Measurements from ENCODE around the gene UBE2D2.
"Not testable (repeated sequence)": the region's sequence is repeated elsewhere in the genome, so short reads cannot be mapped to it uniquely, and the experiment has no call there.

Gene UBE2D2

GRCh38 chr5:139546593-139546992 is 14.5 kb upstream of the UBE2D2 start:
- in situ Hi-C loops (cut with HindIII; ENCODE audit: low sequenced_read_pairs), result not testable (repeated sequence)

- in situ Hi-C loops (cut with HindIII; ENCODE audit: low sequenced_read_pairs), result no loop called here
Observed at GRCh38 chr5:139549162-139549894, 11.8 kb upstream of the UBE2D2 start.

GRCh38 chr5:139550051-139550872 is 10.9 kb upstream of the UBE2D2 start:
- in situ Hi-C loops (cut with HindIII; ENCODE audit: low sequenced_read_pairs), result not testable (repeated sequence)

GRCh38 chr5:139551191-139551889 is 9.8 kb upstream of the UBE2D2 start:
- in situ Hi-C loops (cut with HindIII; ENCODE audit: low sequenced_read_pairs), result no loop called here

GRCh38 chr5:139552893-139553575 is 8.1 kb upstream of the UBE2D2 start:
- in situ Hi-C loops (cut with HindIII; ENCODE audit: low sequenced_read_pairs), result no loop called here

GRCh38 chr5:139554264-139554663 is 6.9 kb upstream of the UBE2D2 start:
- in situ Hi-C loops (cut with HindIII; ENCODE audit: low sequenced_read_pairs), result no loop called here

- in situ Hi-C loops (cut with HindIII; ENCODE audit: low sequenced_read_pairs), result no loop called here
Observed at GRCh38 chr5:139557811-139558210, 3.3 kb upstream of the UBE2D2 start.

- in situ Hi-C loops (cut with HindIII; ENCODE audit: low sequenced_read_pairs), result no loop called here
Observed at GRCh38 chr5:139561655-139562451, 714 bp downstream of the UBE2D2 start.

GRCh38 chr5:139562847-139563246 is 1.7 kb downstream of the UBE2D2 start:
- in situ Hi-C loops (cut with HindIII; ENCODE audit: low sequenced_read_pairs), result no loop called here

GRCh38 chr5:139565411-139566305 is 4.5 kb downstream of the UBE2D2 start:
- in situ Hi-C loops (cut with HindIII; ENCODE audit: low sequenced_read_pairs), result no loop called here

- in situ Hi-C loops (cut with HindIII; ENCODE audit: low sequenced_read_pairs), result no loop called here
Observed at GRCh38 chr5:139566611-139567010, 5.5 kb downstream of the UBE2D2 start.

GRCh38 chr5:139569270-139569955 is 8.3 kb downstream of the UBE2D2 start:
- in situ Hi-C loops (cut with HindIII; ENCODE audit: low sequenced_read_pairs), result no loop called here

GRCh38 chr5:139571543-139571942 is 10.4 kb downstream of the UBE2D2 start:
- in situ Hi-C loops (cut with HindIII; ENCODE audit: low sequenced_read_pairs), result loop anchor here (5.0 kb wide), 2 partner anchors 49 to 134 kb away; partner anchors contain the start of gene DNAJC18

- in situ Hi-C loops (cut with HindIII; ENCODE audit: low sequenced_read_pairs), result loop anchor here (5.0 kb wide), 2 partner anchors 50 to 135 kb away; partner anchors contain the start of gene DNAJC18
Observed at GRCh38 chr5:139571966-139572365, 10.8 kb downstream of the UBE2D2 start.

GRCh38 chr5:139574641-139575312 is 13.6 kb downstream of the UBE2D2 start:
- in situ Hi-C loops (cut with HindIII; ENCODE audit: low sequenced_read_pairs), result loop anchor here (5.0 kb wide), 2 partner anchors 52 to 137 kb away; partner anchors contain the start of gene DNAJC18

GRCh38 chr5:139575313-139575646 is 14.1 kb downstream of the UBE2D2 start:
- in situ Hi-C loops (cut with HindIII; ENCODE audit: low sequenced_read_pairs), result no loop called here

- in situ Hi-C loops (cut with HindIII; ENCODE audit: low sequenced_read_pairs), result no loop called here
Observed at GRCh38 chr5:139575751-139576150, 14.6 kb downstream of the UBE2D2 start.
